GM21723 (cell line): Measurements from ENCODE around the gene RFX4.
"Not testable (repeated sequence)": the region's sequence is repeated elsewhere in the genome, so short reads cannot be mapped to it uniquely, and the experiment has no call there.

ENCODE experiments used
- ATAC-seq: cut with Tn5 transposase; IDR thresholded peaks from one replicate; pipeline ENCODE4 v1.9.1; 2021; ENCODE audit warnings: mild to moderate bottlenecking, moderate library complexity; ENCODE audit not compliant: unreplicated experiment

Gene RFX4

DNA sequence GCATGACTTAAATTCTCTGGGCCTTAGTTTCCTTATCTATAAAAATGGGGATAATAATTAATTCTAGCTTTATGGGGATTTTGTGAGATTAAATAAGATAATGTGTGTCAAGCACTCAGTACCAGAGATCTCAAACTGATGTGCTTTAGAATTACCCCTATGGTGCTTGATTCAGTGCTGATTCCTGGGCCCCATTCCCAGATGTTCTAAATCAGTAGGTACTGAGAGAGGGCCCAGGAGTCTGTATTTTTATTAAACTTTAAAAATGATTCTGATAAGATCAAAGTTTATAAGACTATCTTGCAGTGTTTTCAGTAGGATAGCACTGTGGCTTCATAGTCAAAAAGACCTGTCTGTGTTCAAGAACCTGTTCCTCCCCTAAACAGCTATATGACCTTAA, 102.6 kb downstream of the RFX4 start:
- no peak for ATAC-seq

DNA sequence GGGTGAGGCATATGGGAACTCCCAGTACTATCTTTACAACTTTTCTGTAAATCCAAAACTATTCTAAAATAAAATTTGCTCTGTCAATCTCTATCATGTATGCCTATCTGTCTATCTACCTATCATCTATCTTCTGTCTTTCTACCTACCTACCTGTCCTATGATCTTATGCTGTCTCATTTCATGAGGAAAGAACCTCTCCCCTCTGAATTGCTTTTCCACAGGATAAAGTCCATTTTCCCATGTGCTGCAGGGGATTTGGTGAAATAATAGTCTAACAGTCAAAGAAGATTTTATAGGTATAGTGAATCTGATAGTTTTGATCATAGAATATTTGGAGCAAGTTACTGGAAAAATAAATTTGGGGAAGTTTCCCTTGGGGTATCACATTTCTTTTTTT, 104.9 kb downstream of the RFX4 start:
- no peak for ATAC-seq

DNA sequence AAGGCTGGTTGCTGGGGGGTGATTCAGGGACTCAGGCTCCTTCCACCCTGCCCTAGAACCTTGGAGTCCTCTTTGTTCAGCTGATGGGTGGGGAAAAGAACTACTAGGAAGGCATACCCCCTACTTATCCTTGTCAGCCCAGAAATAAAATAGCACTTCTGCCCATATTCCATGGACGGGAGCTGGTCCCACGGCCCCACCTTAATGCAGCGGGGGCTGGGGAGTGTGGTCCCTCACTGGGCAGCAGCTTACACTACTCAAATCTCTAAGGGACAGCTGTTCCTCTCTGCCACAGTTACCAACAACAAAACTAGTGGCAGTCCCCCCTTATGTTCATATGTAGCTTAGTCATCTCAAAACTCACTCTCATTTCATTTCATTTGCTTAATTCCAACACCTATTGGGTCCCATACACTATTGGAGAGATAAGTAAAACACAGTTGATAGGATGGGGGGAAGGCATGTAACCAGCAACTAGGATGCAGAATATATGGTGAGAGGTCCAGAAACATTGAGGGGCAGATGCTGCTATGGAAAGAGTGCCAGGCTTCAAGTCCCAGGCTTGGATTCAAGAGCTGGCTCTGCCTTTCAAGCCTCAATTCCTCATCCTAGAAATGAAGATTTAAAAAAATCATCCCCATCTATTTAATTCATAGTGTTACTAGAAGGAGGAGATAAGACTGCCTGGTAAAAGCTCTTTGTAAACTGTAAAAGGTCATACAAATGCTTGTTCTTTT, 107.9 kb downstream of the RFX4 start:
- ATAC-seq: no peak

GRCh38 chr12:106692033-106692432, 109.2 kb downstream of the RFX4 start:
- not testable (repeated sequence) for ATAC-seq

DNA sequence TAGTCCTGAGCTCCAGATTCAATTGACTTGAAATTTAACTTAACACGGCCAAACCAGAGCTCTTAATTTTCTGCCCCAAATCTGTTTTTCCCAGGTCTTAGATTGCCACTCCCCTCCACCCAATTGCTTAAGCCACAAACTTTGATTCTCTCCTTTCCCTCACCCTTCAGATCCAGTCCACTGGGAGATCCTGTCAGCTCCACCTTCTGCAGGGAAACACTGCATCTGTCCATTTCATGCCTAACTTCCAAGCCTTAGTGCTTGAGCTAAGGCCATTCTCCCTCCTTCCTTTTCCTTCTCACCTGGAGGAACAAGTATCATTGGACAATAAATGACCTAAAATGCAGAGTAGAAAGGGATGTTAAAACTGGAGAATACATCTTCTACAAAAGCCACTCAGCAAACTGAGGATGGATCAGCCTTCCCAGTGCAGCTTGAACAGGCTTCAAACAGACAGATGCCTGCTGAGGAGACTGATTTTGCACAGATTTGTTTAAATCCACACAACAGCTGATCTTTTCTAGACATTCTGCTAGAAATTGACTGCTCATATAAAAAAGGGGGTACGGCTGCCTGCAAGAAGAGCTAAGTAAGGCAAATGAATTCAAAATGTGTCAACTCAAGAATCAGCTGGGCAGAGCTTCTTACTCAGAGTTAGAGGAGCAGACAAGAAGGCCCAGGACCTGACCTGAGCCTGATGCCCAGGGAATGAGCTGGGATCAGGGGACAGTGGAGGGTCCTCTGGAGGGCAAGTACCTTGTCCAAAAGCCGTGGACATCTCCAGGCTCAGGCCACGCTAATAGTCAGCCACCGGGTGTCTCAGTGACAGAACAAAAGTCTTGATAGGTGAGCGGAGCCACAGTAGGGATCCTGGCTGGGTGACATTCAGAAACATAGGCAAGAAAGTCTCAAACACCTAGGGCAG, 110.4 kb downstream of the RFX4 start:
- no peak for ATAC-seq

GRCh38 chr12:106696071-106696470, 113.3 kb downstream of the RFX4 start:
- ATAC-seq: no peak

GRCh38 chr12:106696681-106697417, 114.0 kb downstream of the RFX4 start:
- ATAC-seq: no peak

- no peak for ATAC-seq
Measured at GRCh38 chr12:106704081-106704480, 121.3 kb downstream of the RFX4 start.

DNA sequence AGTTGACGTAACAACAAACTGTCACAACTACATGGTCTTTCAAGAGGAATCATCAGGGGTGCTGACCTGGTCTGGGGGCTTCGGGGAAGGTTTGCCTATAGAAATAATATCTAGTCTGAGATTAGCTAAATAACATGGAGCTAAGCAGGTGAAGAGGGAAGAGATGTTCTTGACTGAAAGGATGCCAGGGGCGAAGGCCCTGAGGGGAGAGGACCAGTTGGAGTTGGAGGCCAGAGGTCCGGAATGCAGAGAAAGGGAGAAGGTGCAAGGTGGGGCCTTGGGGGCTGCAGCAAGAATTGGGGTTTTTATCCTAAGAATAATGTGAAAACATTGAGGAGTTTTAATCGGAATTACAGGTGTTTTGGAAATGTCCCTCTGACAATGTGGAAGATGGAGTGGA, 123.2 kb downstream of the RFX4 start:
- ATAC-seq: no peak

- no peak for ATAC-seq
Measured at GRCh38 chr12:106709068-106709511, 126.3 kb downstream of the RFX4 start.

- no peak for ATAC-seq
Measured at GRCh38 chr12:106710143-106710893, 127.5 kb downstream of the RFX4 start.

DNA sequence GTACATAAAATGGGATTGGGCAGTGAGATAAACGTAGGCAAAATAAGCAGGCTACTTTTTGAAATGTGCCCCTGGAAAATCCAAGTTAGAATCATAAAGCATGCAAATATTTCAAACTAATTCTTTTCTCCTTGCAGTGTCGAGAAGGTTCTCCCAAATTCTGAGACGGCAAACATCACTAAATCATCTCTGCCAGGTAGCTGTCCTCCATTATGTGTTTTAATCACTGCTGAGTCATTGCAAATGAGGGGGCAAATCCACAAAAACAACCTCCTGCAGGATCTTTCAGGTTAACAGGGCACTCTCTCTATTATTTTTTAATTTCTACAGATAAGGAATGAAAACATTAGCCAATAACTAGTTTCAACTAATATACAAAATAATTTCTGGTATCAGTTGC, 128.5 kb downstream of the RFX4 start:
- ATAC-seq: no peak

DNA sequence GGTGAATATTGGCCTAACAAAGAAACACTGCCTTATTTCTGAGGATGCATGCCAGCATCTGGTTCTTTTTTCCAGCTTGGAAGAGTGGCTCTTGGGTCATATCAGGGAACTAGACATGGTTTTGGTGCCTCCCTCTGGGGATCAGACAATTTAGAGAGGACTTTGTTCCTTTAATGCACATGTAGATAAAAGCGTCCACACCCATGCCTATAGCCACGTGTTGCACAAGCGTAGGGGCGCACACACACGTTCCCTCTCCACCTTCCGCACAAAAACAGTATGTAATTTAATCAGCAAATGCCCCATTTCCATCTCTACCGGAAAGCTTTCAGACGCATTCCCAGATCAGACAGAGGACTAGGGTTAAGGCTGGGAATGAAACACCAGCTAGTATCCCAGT, 130.0 kb downstream of the RFX4 start:
- ATAC-seq: no peak

GRCh38 chr12:106714926-106715325, 132.1 kb downstream of the RFX4 start:
- ATAC-seq: no peak

DNA sequence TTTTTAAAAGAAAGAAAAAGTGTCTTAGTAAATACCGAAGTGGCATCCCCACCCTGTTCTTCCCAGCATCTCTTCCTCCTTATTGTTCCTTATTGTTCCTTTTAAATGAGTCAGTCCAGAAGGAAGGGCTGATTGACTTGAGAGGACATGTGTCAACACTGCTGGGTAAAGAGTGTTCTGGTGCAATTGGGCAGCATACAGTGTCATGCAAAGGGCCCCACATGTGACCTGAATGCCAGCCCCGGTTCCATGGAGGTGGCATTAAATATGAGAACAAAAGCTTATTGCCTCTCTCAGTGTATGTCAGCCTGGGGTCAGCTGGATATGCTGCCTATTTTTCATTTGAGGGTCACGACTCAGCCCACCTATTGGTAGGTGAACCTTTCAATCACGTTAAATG, 132.8 kb downstream of the RFX4 start:
- ATAC-seq: no peak

GRCh38 chr12:106717673-106718072, 134.9 kb downstream of the RFX4 start:
- ATAC-seq: no peak

- no peak for ATAC-seq
Measured at GRCh38 chr12:106719879-106720278, 137.1 kb downstream of the RFX4 start.

GRCh38 chr12:106720696-106721095, 137.9 kb downstream of the RFX4 start:
- ATAC-seq: no peak

GRCh38 chr12:106721915-106722314, 139.1 kb downstream of the RFX4 start:
- no peak for ATAC-seq

GRCh38 chr12:106722837-106723236, 140.0 kb downstream of the RFX4 start:
- ATAC-seq: no peak

- ATAC-seq: no peak
Measured at GRCh38 chr12:106723416-106723815, 140.6 kb downstream of the RFX4 start.
